Hematopoietic multipotent progenitor cell treated with erythropoietin and hydrocortisone succinate and interleukin-3 and kit ligand, for 15 days (in vitro differentiated cells): ENCODE measurements around the gene BAG2.

Experiments
- DNase-seq: peaks from one replicate; pipeline ENCODE4 v3.0.0-alpha.2; 2015; ENCODE audit warnings: low spot score

BAG2 gene

GRCh38 chr6:57221936-57222742 lies 50.0 kb downstream of the BAG2 start, which contains the start of gene RAB23:
RAB23 (minus strand) TSS chr6:57222307; CDS start chr6:57210380, 11,927 bp downstream.
- peak; percentile 85 for DNase-seq

- DNase-seq = no peak
Observed at GRCh38 chr6:57222743-57223077, 50.6 kb downstream of the BAG2 start.

- DNase-seq = no peak
Observed at GRCh38 chr6:57224769-57225515, 52.8 kb downstream of the BAG2 start.

GRCh38 chr6:57226221-57226620 lies 54.1 kb downstream of the BAG2 start:
- DNase-seq = no peak
